CD4-positive, alpha-beta T cell (primary cell): ENCODE measurements around the gene ONECUT3. TPM values are rescaled to one million over a fixed set of nuclear protein-coding genes. Genes with fewer than 3 reads are reported as not detected.

Source experiments
- ATAC-seq: fragments of 200-7000 bp; cut with Tn5 transposase; one replicate; pipeline ENCODE4 v1.10.0; 2022; ENCODE audit warnings: mild to moderate bottlenecking; ENCODE audit not compliant: poor library complexity
- CTCF ChIA-PET: fragments of 350-600 bp; sonication (Branson Sonifier 250); formaldehyde crosslinking; loops from one replicate; lab custom pipeline; 2021; ENCODE audit warnings: antibody characterized with exemption, inconsistent platforms; lab: Charles Lee
- POLR2A ChIA-PET: fragments of 350-600 bp; sonication (Branson Sonifier 250); formaldehyde crosslinking; loops from one replicate; lab custom pipeline; 2021; ENCODE audit warnings: antibody characterized with exemption, inconsistent platforms; lab: Charles Lee
- DNase-seq, 14 experiments: peaks; one replicate each; pipeline ENCODE4 v3.0.0-alpha.2; 2013 to 2020; ENCODE audit warnings: mixed read lengths in 2 of 14
- H3K27ac ChIP-seq, 2 donors: one replicate each; pipeline versions ENCODE4 v1.5.1 to v1.7.0; 2013; ENCODE audit warnings: low read length in 2 of 2, low read depth in 1 of 2, mild to moderate bottlenecking in 1 of 2
- H3K27me3 ChIP-seq, 2 experiments: 1 replicate in 1 of 2; 2 replicates in 1 of 2; pipeline versions ENCODE4 v1.6.1 to v1.7.0; 2013; ENCODE audit warnings: low read length in 2 of 2, control low read depth in 1 of 2, mild to moderate bottlenecking in 1 of 2, moderate library complexity in 1 of 2; ENCODE audit not compliant: insufficient read depth in 2 of 2, control insufficient read depth in 1 of 2
- H3K36me3 ChIP-seq: one replicate; pipeline ENCODE4 v1.6.1; 2013; ENCODE audit warnings: low read length, control low read depth; ENCODE audit not compliant: insufficient read depth
- H3K4me1 ChIP-seq: one replicate; pipeline ENCODE4 v1.6.1; 2013; ENCODE audit warnings: low read length, control low read depth; ENCODE audit not compliant: insufficient read depth
- H3K4me3 ChIP-seq: one replicate; pipeline ENCODE4 v1.5.1; 2013; ENCODE audit warnings: mild to moderate bottlenecking, low read length, moderate library complexity
- H3K9me3 ChIP-seq, 2 experiments: 1 replicate in 1 of 2; 2 replicates in 1 of 2; pipeline versions ENCODE4 v1.6.1 to v1.7.0; 2013; ENCODE audit warnings: low read length in 2 of 2, mild to moderate bottlenecking in 2 of 2, control low read depth in 1 of 2, moderate library complexity in 1 of 2; ENCODE audit not compliant: control insufficient read depth in 1 of 2, insufficient read depth in 1 of 2
- H3K27ac Mint-ChIP-seq: one replicate; pipeline ENCODE4 v1.8.0; 2020; ENCODE audit warnings: mixed read lengths
- H3K27me3 Mint-ChIP-seq: one replicate; pipeline ENCODE4 v1.8.0; 2021; ENCODE audit warnings: mixed read lengths
- H3K36me3 Mint-ChIP-seq: one replicate; pipeline ENCODE4 v1.8.0; 2021; ENCODE audit warnings: low read depth, mixed read lengths
- H3K4me1 Mint-ChIP-seq: one replicate; pipeline ENCODE4 v1.8.0; 2021; ENCODE audit warnings: low read depth, mixed read lengths
- H3K4me3 Mint-ChIP-seq: one replicate; pipeline ENCODE4 v1.8.0; 2020; ENCODE audit warnings: mild to moderate bottlenecking, mixed read lengths
- H3K9me3 Mint-ChIP-seq: one replicate; pipeline ENCODE4 v1.8.0; 2020; ENCODE audit warnings: mixed read lengths
- CTCF ChIP-seq: fragments of 200-600 bp; IDR thresholded peaks from one replicate; pipeline ENCODE4 v1.8.0; 2022; ENCODE audit warnings: antibody characterized with exemption, mild to moderate bottlenecking
- intact Hi-C, 2 experiments: fragments of 100-400 bp; cut with DNase I in 1 of 2; cut with micrococcal nuclease in 1 of 2; formaldehyde crosslinking; loops; one replicate each; pipeline versions ENCODE4 v1.15.1 to v1.9.0; 2023 to 2025; cut with DNase I, micrococcal nuclease
- total RNA-seq, 174 experiments: library from RNA in 2 of 174; stranded (reverse) in 2 of 174; gene quantifications; one replicate each; pipeline ENCODE4 v1.2.3 and lab custom pipeline; 2021 to 2026

The ONECUT3 gene
- total RNA-seq, 2 experiments from 2014 or later, result not detected

DNA sequence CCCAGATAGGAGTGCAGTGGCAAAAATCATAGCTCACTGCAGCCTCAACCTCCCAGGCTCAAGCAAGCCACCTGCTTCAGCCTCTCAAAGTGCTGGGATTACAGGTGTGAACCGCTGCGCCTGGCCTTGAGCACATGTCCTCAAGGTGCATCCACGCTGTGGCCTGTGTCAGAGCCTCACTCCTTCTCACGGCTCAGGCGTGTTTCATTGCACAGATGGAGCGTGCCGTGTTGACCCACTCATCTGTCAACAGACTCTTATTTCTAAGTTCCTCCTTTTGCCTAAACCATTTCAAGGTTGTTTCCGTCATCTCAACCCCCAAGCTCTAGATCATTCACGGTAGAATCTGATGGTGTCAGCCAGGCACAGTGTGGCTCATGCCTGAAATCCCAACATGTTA lies 30.6 kb downstream of the ONECUT3 start:
- no peak for DNase-seq

DNA sequence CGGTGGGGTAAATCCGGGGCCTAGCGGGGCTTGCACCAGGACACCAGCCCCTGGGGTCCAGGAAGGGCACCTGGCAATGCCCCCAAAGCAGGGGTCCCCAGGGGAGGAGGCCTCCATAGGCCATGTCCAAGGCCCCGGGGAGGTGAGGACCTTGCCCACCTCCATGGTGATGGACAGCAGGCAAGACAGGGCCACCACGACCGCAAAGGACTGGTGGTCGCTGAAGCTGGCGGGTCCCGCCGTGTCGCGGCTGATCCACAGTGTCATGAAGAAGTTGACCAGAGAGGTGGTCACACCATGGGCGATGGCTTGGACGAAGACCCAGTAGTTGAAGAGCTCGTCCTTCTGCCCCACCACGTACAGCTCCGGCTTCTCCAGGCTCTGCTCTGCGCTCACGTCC lies 32.0 kb downstream of the ONECUT3 start:
- ChIA-PET POLR2A (no interaction called here), CTCF (no interaction called here)
- Mint-ChIP-seq H3K36me3 (no peaks in the 10 kb centered on the region), H3K27me3 (peaks cover 42% of the 10 kb centered on the region), H3K4me3 (no peak overlapping the region), H3K27ac (no peak overlapping the region), H3K9me3 (no peaks in the 10 kb centered on the region), H3K4me1 (no peaks in the 10 kb centered on the region)
- DNase-seq, result no peak
- Histone ChIP-seq H3K27ac (no peak overlapping the region), H3K4me3 (no peak overlapping the region), H3K4me1 (peaks cover 3% of the 10 kb centered on the region), H3K27me3 (peaks cover 30 to 33% of the 10 kb centered on the region in 2 experiments), H3K9me3 (peaks cover 9 to 36% of the 10 kb centered on the region in 2 experiments), H3K36me3 (no peaks in the 10 kb centered on the region)
- intact Hi-C loops, result no loop called here
- no peak for TF ChIP-seq CTCF
- no peak for ATAC-seq

More for the DNA sequence above, 30.6 kb downstream of the ONECUT3 start:
- no peak overlapping the region for H3K4me3 ChIP-seq
- H3K36me3 ChIP-seq, result no peaks in the 10 kb centered on the region
- peaks cover 40 to 43% of the 10 kb centered on the region in 2 experiments for H3K27me3 ChIP-seq
- no peak overlapping the region for H3K27ac ChIP-seq
- ATAC-seq, result no peak
- H3K4me3 Mint-ChIP-seq, result no peak overlapping the region
- ChIA-PET CTCF (no interaction called here), POLR2A (no interaction called here)
- no peaks in the 10 kb centered on the region for H3K9me3 Mint-ChIP-seq
- no peaks in the 10 kb centered on the region for H3K36me3 Mint-ChIP-seq
- H3K4me1 ChIP-seq, result no peaks in the 10 kb centered on the region
- peaks cover 55% of the 10 kb centered on the region for H3K27me3 Mint-ChIP-seq
- H3K4me1 Mint-ChIP-seq, result no peaks in the 10 kb centered on the region
- peaks cover 9 to 40% of the 10 kb centered on the region in 2 experiments for H3K9me3 ChIP-seq
- no peak for TF ChIP-seq CTCF
- intact Hi-C loops, result no loop called here
- no peak overlapping the region for H3K27ac Mint-ChIP-seq

GRCh38 chr19:1786668-1787067 lies 33.4 kb downstream of the ONECUT3 start:
- ChIA-PET CTCF (no interaction called here), POLR2A (no interaction called here)
- H3K27me3 Mint-ChIP-seq, result peaks cover 39% of the 10 kb centered on the region
- H3K4me1 ChIP-seq, result peaks cover 3% of the 10 kb centered on the region
- H3K27me3 ChIP-seq, result peaks cover 22 to 25% of the 10 kb centered on the region in 2 experiments
- H3K9me3 Mint-ChIP-seq, result no peaks in the 10 kb centered on the region
- H3K9me3 ChIP-seq, result peaks cover 6 to 32% of the 10 kb centered on the region in 2 experiments
- TF ChIP-seq CTCF, result no peak
- H3K36me3 ChIP-seq, result no peaks in the 10 kb centered on the region
- ATAC-seq, result no peak
- H3K27ac ChIP-seq, result no peak overlapping the region
- no peak for DNase-seq
- H3K4me3 ChIP-seq, result no peak overlapping the region
- intact Hi-C loops, result no loop called here
- H3K36me3 Mint-ChIP-seq, result no peaks in the 10 kb centered on the region
- H3K27ac Mint-ChIP-seq, result no peak overlapping the region
- no peak overlapping the region for H3K4me3 Mint-ChIP-seq
- no peaks in the 10 kb centered on the region for H3K4me1 Mint-ChIP-seq
